SJSA1 (cell line): ENCODE measurements around the gene CELSR1. TPM values are rescaled to one million over a fixed set of nuclear protein-coding genes. Genes with fewer than 3 reads are reported as not detected.

Experiments used
- DNase-seq, 2 experiments: peaks; one replicate each; pipeline ENCODE4 v3.0.0-alpha.2; 2015 to 2020; ENCODE audit warnings: low spot score in 2 of 2, low read depth in 1 of 2
- H3K27ac ChIP-seq: fragments of 250-450 bp; sonication (Bioruptor Pico); 2 replicates; pipeline ENCODE4 v1.5.1; 2020; ENCODE audit warnings: mild to moderate bottlenecking, moderate library complexity
- H3K27me3 ChIP-seq: fragments of 250-450 bp; sonication (Bioruptor Pico); replicated peaks from 2 replicates; pipeline ENCODE4 v1.5.1; 2020; ENCODE audit warnings: mild to moderate bottlenecking, moderate library complexity
- H3K36me3 ChIP-seq: fragments of 250-450 bp; sonication (Bioruptor Pico); 2 replicates; pipeline ENCODE4 v1.5.1; 2020; ENCODE audit warnings: mild to moderate bottlenecking
- H3K4me1 ChIP-seq: fragments of 250-450 bp; sonication (Bioruptor Pico); replicated peaks from 2 replicates; pipeline ENCODE4 v1.6.1; 2021; ENCODE audit warnings: mild to moderate bottlenecking
- H3K4me3 ChIP-seq: fragments of 250-450 bp; sonication (Bioruptor Pico); 2 replicates; pipeline ENCODE4 v1.5.1; 2020; ENCODE audit warnings: mild to moderate bottlenecking
- H3K9me3 ChIP-seq: fragments of 250-450 bp; sonication (Bioruptor Pico); replicated peaks from 2 replicates; pipeline ENCODE4 v1.5.1; 2020; ENCODE audit warnings: mild to moderate bottlenecking
- total RNA-seq: library from RNA; depleted of rRNA; stranded (reverse); fragments of >200 nt; shearing (Covaris generic); gene quantifications from 2 replicates; pipeline ENCODE4 v1.2.3, GENCODE V29; 2014

Gene CELSR1
- total RNA-seq, 1 experiment from 2014 or later = 1.1 TPM

DNA sequence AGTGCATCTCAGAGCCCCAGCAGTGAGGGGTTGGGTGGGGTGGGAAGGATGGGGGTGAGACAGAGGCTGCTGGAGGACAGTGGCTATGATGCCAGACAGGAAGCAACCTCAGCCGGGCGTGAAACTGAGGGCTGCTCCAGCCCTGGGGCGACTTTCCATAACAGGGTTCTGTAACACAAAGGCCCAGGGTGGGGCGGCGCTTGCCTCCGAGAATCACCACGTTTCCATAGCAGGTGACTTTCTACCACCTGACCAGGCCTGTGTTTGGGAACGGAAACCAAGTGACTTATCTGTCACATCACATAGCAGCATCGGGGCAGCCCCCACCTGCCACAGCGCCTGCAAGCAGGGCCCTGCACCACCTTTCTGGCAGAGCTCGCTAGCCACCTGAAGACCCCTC lies 116.2 kb downstream of the CELSR1 start:
- Histone ChIP-seq H3K27me3 (peaks cover 8% of the 10 kb centered on the region), H3K9me3 (peaks cover 5% of the 10 kb centered on the region), H3K36me3 (no peaks in the 10 kb centered on the region), H3K4me1 (no peaks in the 10 kb centered on the region), H3K4me3 (no peak overlapping the region), H3K27ac (no peak overlapping the region)
- no peak for DNase-seq

DNA sequence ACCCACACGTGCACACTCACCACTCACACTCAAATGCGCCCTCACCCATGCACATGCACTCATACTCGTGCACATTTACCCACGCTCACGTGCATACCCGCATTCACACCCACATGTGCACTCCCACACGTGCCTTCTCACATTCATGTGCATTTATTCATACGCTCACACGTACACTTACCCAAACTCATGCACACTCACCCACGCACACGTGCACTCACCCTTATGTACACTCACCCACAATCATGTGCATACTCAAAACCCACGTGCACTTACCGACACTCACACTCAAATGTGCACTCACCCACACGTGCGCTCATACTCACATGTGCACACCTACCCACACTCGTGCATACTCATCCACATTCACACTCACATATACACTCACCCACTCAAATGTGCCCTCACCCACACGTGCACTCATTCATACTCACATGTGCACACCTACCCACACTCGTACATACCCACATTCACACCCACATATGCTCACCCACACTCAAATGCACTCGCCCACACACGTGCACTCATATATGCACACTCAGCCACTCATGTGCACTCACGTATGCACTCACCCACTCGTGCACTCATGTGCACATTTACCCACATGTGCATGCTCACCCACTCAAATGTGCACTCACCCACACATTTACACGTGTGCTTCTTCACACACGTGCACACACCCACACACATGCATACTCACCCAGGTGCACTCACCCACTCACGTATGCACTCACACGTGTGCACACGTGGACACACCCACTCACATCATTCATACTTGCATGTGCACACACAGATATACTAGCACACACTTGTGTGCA lies 117.5 kb downstream of the CELSR1 start:
- Histone ChIP-seq H3K9me3 (no peaks in the 10 kb centered on the region), H3K27me3 (peaks cover 8% of the 10 kb centered on the region), H3K4me1 (no peaks in the 10 kb centered on the region), H3K27ac (no peak overlapping the region), H3K4me3 (no peak overlapping the region), H3K36me3 (no peaks in the 10 kb centered on the region)
- no peak for DNase-seq

GRCh38 chr22:46418827-46419226 lies 118.6 kb downstream of the CELSR1 start:
- H3K9me3 ChIP-seq = no peaks in the 10 kb centered on the region
- no peaks in the 10 kb centered on the region for H3K4me1 ChIP-seq
- H3K36me3 ChIP-seq = no peaks in the 10 kb centered on the region
- H3K4me3 ChIP-seq = no peak overlapping the region
- peaks cover 8% of the 10 kb centered on the region for H3K27me3 ChIP-seq
- no peak overlapping the region for H3K27ac ChIP-seq
- DNase-seq = no peak

DNA sequence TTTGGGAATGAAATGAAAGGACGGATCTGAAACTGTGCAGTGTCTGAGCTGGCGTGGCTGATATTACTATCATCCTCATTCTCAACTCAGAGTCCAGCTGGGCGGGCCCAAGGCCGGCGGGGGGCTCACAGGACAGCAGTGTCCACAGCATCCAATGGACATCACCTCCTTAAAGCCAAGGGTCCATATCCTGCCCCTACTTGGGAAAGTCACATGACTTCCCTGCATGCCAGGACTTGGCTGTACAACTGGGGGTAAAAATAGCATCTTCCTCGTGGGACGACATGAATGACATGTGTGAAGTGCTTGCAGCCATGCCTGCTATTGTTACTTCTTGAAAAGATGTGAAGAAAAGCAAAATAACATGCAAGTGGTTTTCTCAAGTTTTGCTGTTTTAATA lies 119.7 kb downstream of the CELSR1 start:
- peaks cover 12% of the 10 kb centered on the region for H3K27me3 ChIP-seq
- H3K27ac ChIP-seq = no peak overlapping the region
- no peak for DNase-seq
- no peaks in the 10 kb centered on the region for H3K4me1 ChIP-seq
- no peaks in the 10 kb centered on the region for H3K36me3 ChIP-seq
- no peaks in the 10 kb centered on the region for H3K9me3 ChIP-seq
- H3K4me3 ChIP-seq = no peak overlapping the region

DNA sequence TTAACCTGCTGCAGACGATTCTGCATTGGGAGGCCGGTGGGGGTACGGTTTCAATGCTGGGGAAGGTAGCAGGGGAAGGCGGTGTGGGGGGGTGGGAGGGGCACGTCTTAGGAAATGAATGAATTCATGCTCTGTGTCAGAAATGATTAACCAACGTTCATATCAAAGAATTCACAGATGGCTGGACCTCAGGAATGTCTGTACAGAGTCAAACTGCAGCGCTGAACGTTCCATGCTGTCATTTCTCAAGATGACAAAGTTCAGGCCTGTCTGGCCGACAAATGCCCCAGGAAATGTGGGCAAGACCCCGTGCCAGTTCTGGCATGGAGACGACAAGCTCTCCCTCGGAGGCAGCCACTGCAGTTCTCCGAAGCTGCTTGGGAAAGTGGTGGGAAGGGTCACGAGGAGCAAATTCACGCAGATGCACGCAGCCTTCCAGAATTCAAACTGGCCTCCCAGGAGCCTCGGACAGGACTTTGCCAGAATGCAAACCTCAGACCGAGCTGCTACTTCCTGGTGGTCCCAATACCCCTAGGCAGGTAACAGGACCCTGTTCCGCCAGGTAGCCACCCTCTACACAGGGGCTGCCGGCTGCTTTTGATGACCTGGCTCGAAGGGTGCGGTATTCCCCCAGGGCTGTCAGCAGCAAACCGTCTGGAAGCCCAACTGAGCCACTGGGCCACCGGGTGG lies 120.4 kb downstream of the CELSR1 start:
- Histone ChIP-seq H3K27ac (no peak overlapping the region), H3K36me3 (no peaks in the 10 kb centered on the region), H3K9me3 (no peaks in the 10 kb centered on the region), H3K4me1 (no peaks in the 10 kb centered on the region), H3K4me3 (no peak overlapping the region), H3K27me3 (peaks cover 12% of the 10 kb centered on the region)
- DNase-seq = no peak

- Histone ChIP-seq H3K27ac (no peak overlapping the region), H3K9me3 (no peaks in the 10 kb centered on the region), H3K36me3 (no peaks in the 10 kb centered on the region), H3K27me3 (peaks cover 12% of the 10 kb centered on the region), H3K4me1 (no peaks in the 10 kb centered on the region), H3K4me3 (no peak overlapping the region)
- DNase-seq = no peak
Observed at GRCh38 chr22:46416520-46416871, 120.9 kb downstream of the CELSR1 start.

- Histone ChIP-seq H3K36me3 (no peaks in the 10 kb centered on the region), H3K27me3 (peaks cover 12% of the 10 kb centered on the region), H3K4me1 (no peaks in the 10 kb centered on the region), H3K4me3 (no peak overlapping the region), H3K27ac (no peak overlapping the region), H3K9me3 (no peaks in the 10 kb centered on the region)
- DNase-seq = no peak
Observed at GRCh38 chr22:46415776-46416519, 121.5 kb downstream of the CELSR1 start.

DNA sequence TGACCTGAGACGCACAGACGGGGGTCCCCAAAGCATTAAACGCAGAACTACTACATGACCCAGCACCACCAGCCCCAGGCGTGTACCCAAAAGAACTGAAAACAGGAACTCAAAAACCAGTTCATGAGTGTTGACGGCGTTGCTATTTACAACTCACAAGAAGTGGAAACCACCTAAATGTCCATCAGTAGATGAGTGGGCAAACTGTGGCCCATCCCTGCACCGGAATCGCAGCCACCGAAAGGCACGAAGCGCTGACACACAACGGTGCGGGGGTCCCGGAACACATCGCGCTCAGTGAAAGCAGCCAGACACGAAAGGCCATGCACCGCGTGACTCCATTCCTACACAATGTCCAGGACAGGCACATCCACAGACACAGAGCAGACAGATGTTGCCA lies 122.7 kb downstream of the CELSR1 start:
- no peaks in the 10 kb centered on the region for H3K4me1 ChIP-seq
- H3K9me3 ChIP-seq = no peaks in the 10 kb centered on the region
- DNase-seq = no peak
- H3K36me3 ChIP-seq = no peaks in the 10 kb centered on the region
- H3K27ac ChIP-seq = no peak overlapping the region
- H3K27me3 ChIP-seq = peaks cover 12% of the 10 kb centered on the region
- no peak overlapping the region for H3K4me3 ChIP-seq

- Histone ChIP-seq H3K4me3 (no peak overlapping the region), H3K27me3 (peaks cover 12% of the 10 kb centered on the region), H3K4me1 (no peaks in the 10 kb centered on the region), H3K27ac (no peak overlapping the region), H3K36me3 (no peaks in the 10 kb centered on the region), H3K9me3 (no peaks in the 10 kb centered on the region)
- DNase-seq = no peak
Observed at GRCh38 chr22:46413725-46414379, 123.6 kb downstream of the CELSR1 start.

GRCh38 chr22:46411347-46411746 lies 126.1 kb downstream of the CELSR1 start:
- H3K27ac ChIP-seq = no peak overlapping the region
- H3K9me3 ChIP-seq = no peaks in the 10 kb centered on the region
- H3K4me3 ChIP-seq = no peak overlapping the region
- no peaks in the 10 kb centered on the region for H3K4me1 ChIP-seq
- no peak for DNase-seq
- peaks cover 4% of the 10 kb centered on the region; the same call in 1 of the 2 replicates for H3K27me3 ChIP-seq
- H3K36me3 ChIP-seq = no peaks in the 10 kb centered on the region

DNA sequence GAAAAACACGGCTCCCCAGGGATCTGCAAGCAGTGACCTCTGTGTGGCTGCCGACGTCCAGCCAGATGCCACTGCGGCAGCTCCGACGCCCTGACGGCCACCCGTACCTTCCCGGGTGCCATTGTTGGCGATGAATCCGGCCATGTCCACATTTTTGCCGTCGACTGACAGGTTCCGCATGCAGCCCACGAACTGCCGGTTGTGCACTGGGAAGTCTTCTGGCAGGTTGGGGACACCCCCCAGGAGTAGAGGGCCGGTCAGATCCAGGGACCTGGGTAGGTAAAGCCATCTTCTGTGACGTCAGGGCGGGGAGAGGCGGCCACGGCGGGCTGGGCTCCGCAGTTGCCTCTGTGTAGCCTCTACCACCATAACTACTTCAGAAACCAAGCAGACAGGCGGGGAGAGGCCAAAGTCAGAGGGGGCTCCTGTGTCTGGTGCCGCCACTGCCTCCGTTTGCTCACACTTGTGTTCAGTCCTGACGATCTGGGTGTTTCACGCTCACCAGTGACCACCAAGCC lies 127.1 kb downstream of the CELSR1 start:
- Histone ChIP-seq H3K4me1 (no peaks in the 10 kb centered on the region), H3K9me3 (no peaks in the 10 kb centered on the region), H3K27me3 (peaks cover 4% of the 10 kb centered on the region; the same call in 1 of the 2 replicates), H3K36me3 (no peaks in the 10 kb centered on the region), H3K4me3 (no peak overlapping the region), H3K27ac (no peak overlapping the region)
- no peak for DNase-seq

DNA sequence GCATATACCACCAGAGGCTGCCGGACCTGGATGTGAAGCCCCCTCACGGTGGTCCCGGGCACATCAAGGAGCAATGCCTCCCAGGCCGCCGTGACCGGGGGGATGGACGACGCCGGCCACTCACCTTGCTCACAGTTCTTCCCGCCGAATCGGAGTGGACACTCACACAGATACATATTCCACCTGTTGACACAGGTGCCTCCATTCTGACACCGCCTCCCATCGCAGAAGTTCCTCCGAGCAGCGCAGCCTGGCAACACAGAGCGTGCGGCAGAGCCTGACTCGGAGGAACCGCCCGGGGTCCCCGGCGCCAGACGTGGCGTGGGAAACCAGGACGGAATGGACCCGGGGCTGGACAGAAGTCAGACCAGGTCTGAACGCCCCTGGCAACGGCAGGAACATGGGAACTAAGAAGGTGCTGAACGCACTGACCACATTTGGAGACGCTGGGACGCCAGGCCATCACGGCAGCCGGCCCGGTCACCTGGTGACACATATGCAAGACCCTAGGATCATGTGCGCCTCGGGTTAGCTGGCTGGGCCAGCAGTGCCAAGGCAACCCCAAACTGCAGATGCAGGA lies 127.7 kb downstream of the CELSR1 start:
- H3K9me3 ChIP-seq = no peaks in the 10 kb centered on the region
- peaks cover 4% of the 10 kb centered on the region; the same call in 1 of the 2 replicates for H3K27me3 ChIP-seq
- H3K36me3 ChIP-seq = no peaks in the 10 kb centered on the region
- no peak overlapping the region for H3K4me3 ChIP-seq
- DNase-seq = no peak
- H3K27ac ChIP-seq = no peak overlapping the region
- no peaks in the 10 kb centered on the region for H3K4me1 ChIP-seq
